HG03196 (cell line): ENCODE results near the gene SEC61B.
"Not testable (repeated sequence)": the region's sequence is repeated elsewhere in the genome, so short reads cannot be mapped to it uniquely, and the experiment has no call there.

Experiments used
- ATAC-seq: cut with Tn5 transposase; IDR thresholded peaks from one replicate; pipeline ENCODE4 v1.9.1; 2021; ENCODE audit not compliant: unreplicated experiment

The SEC61B gene

GRCh38 chr9:99235926-99236634 is 14.0 kb downstream of the SEC61B start:
- peak; percentile 86 for ATAC-seq

GRCh38 chr9:99237356-99237755 is 15.3 kb downstream of the SEC61B start:
- no peak for ATAC-seq

- not testable (repeated sequence) for ATAC-seq
Measured at GRCh38 chr9:99237849-99238248, 15.8 kb downstream of the SEC61B start.

GRCh38 chr9:99238331-99238730 is 16.2 kb downstream of the SEC61B start:
- ATAC-seq: no peak

DNA sequence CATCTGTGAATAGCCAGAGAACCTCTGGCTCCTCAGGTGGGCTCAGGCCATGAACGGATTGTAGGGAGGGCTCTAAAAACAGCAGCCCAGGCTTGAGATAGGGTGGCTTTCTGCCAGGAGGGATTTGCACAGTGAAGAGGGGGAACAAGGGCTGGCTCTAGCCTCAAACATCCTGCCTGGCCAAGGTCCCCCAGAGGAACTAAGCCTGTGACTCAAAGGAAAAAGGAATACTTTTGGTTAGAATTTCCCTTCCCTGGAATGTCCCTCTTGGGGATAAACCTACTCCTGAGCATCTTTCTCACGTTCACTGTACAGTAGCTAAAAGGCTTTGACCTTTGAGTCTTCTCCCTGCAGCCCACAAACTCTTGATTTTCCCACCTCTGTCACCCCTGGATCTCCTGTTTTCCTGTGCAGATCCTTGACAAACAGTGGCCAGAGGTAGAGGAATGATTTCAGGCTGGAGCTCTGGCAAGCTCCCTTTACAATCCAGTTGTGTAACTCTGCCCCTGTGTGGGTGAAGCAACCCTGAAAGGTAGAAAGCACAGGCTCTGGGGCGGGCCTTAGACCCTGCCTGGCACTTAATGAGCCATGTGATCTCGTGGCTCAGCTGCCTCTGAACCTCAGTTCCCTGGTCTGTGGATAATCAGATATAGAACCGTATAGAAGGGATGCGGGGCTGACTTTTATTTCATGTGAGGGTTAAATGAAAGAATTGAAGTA is 17.4 kb downstream of the SEC61B start:
- no peak for ATAC-seq

- ATAC-seq: no peak
Measured at GRCh38 chr9:99241106-99241505, 19.0 kb downstream of the SEC61B start.

GRCh38 chr9:99244344-99245260 is 22.5 kb downstream of the SEC61B start:
- ATAC-seq: peak; percentile 71

GRCh38 chr9:99249619-99250018 is 27.5 kb downstream of the SEC61B start:
- no peak for ATAC-seq

DNA sequence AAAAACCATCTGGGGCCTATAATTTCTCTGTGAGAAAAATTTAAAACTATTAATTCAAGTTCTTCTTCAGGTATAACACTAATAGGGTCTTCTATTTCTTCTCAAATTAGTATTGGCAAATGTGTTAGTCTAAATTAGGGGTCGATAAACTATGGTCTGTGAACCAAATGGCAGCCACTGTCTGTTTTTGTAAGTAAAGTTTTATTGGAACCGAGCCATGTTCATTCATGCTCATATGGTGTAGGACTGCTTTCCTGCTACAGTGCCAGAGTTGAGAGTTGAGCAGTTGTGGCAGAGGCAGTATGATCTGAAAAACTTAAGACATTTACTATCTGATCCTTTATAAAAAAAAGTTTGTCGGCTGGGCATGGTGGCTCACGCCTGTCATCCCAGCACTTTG is 29.1 kb downstream of the SEC61B start:
- ATAC-seq: no peak

- ATAC-seq: peak; percentile 21
Measured at GRCh38 chr9:99253134-99253533, 31.1 kb downstream of the SEC61B start.

DNA sequence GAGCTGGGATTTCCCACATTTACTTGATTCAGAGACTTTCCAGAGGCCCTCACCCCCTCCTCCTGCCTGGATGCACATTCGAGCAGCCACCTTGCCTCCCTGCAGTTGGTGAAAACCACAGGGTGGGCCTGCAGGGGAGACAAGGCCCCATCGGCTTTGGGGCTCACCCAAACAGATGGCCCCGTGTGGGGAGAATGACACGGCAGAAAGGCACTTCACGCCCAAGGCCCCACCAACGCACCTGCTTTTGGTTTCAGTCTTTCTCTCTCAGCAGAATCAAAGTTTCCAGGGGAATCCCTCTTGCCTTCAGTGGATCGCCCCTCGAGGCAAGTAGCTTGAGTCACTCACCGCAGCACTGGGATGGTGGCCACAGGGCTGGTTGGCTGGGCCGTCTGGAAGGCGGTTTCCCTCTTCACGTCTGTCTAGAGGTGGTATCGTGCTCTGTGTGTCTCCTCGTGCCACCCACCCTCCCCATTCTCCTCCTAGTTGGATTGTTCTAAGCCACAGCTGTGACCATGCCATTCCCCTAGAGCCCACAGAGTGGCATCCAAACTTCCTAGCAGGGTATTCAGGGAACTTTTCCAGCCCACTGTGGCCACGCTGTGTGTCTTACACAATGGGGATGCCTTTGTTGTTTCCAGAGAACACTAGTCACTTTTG is 31.8 kb downstream of the SEC61B start:
- peak; percentile 85 for ATAC-seq

GRCh38 chr9:99255651-99256050 is 33.6 kb downstream of the SEC61B start:
- no peak for ATAC-seq

DNA sequence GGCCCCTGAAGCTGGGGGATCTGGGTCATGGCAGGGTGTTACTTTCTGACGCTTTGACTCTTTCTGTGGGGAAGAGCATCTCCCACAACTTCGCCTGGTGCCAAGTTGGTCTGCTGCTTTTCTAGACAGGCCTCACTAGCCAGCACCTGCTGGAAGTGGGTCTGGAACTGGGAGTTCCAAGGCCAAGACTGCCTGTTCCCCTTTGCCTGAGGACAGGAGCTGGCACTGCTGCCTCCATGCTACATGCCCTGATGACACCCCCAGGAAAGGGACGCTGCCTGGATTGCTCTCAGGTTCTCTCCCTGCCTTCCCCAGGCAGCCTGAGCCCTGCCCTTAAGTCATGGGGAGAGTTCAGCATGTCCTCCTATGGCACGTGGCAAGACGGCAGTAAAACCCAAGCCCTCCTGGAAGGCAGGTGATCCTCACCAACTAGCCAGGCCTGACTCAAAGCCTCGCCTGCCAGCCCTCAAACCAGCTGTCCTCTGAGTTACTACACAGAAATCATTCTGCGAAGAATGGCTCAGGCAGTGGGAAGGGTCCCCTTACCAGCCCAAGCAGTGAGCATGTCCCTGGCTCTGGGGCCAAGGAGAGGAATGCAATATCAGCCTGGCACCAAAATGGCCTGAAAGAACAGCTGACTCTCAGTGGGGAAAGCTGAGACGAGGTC is 35.8 kb downstream of the SEC61B start:
- ATAC-seq: no peak

DNA sequence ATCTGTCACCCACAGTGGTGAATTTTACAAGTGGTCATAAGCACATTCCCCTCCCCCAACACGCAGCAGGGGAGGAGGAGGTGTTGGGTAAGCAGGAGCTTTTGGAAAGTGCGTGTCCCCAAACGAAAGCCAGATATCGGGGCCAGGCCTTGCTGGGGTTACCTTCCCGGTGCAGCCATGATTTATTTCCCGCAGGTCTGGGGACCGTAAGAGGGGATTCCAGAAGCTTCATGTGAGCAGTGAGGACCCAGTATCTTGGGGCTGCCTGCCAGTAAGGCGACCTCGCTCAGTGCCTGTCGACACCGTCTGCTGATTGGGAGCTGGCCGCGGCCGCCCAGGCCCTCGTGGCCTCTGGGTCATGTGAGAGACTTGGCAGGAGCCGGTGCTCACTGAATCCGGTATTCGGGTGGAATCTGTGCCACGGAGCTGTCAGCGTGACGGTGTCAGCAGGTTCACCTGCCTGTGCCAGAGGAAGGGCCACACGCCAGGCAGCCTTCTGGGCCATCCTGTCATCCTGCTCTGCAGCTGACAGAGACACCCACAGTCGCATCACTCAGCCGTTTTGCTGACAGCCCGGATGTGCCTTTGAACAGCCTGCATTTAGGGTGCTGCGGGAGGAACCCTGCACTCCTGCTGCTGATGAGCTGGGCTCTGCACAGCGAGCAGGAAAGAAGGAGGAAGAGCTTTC is 37.3 kb downstream of the SEC61B start:
- no peak for ATAC-seq

DNA sequence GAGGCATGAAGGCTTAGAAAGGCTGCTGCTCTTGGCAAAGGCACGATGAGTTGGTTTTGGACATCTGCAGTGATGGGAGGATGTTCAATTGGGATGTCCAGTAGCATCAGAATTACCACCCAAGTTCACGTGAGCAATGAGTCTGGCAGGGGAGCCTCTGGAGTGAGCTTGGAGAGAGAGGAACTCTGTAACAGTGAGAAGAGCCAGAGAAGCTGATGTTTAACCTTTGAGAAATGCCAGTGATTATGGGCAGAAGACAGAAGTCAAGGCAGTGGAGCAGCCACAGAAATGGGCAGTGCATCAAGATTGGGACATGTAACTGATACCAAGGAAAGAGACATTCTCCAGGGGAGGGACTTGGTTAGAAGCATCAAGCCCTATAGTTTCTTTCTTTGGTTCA is 39.8 kb downstream of the SEC61B start:
- no peak for ATAC-seq

DNA sequence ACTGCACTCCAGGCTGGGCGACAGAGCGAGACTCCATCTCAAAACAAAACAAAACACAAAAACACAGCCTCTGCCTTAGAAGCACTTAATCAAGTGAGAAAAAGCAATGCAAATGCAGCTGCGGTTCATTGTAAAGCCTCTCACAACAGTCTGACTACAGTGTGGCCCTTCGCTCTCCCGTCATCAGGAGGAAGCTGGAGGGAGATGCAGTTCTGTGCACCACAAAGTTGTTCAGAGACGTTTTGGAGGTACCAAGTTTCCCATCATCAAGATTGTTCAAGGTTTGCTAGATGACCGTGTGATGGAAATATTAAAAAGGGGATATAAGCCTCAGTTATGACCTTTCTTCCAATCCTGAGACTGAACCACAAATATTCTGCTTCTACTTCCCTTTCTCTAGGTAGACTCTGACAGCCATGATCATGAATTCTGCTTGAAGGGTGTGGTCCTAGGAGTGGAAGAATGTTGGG is 40.9 kb downstream of the SEC61B start:
- peak; percentile 48 for ATAC-seq

GRCh38 chr9:99264070-99264680 is 42.1 kb downstream of the SEC61B start:
- no peak for ATAC-seq

- ATAC-seq: no peak
Measured at GRCh38 chr9:99265691-99266090, 43.6 kb downstream of the SEC61B start.

- ATAC-seq: peak; percentile 62
Measured at GRCh38 chr9:99266255-99267023, 44.4 kb downstream of the SEC61B start.
